Left ventricle myocardium inferior (tissue), 1 donor: ENCODE results near the gene NUAK1. TPM values are rescaled to one million over a fixed set of nuclear protein-coding genes. Genes with fewer than 3 reads are reported as not detected.

ENCODE experiments used
- DNase-seq: peaks from one replicate; pipeline ENCODE4 v3.0.0-alpha.2; 2020
- H3K27ac ChIP-seq: fragments of 200-600 bp; replicated peaks from 2 replicates; pipeline ENCODE4 v1.8.0; 2021
- H3K27me3 ChIP-seq: fragments of 200-600 bp; 2 replicates; pipeline ENCODE4 v1.8.0; 2021; ENCODE audit warnings: low read depth
- H3K36me3 ChIP-seq: fragments of 200-600 bp; 2 replicates; pipeline ENCODE4 v1.8.0; 2021
- H3K4me1 ChIP-seq: fragments of 200-600 bp; 2 replicates; pipeline ENCODE4 v1.8.0; 2021
- H3K4me3 ChIP-seq: fragments of 200-600 bp; 2 replicates; pipeline ENCODE4 v1.8.0; 2021; ENCODE audit warnings: mild to moderate bottlenecking, moderate library complexity
- H3K9me3 ChIP-seq: fragments of 200-600 bp; replicated peaks from 2 replicates; pipeline ENCODE4 v1.8.0; 2021
- CTCF ChIP-seq: fragments of 200-600 bp; IDR thresholded peaks from 2 replicates; pipeline ENCODE4 v1.8.0; 2021; ENCODE audit warnings: antibody characterized with exemption, mild to moderate bottlenecking, borderline replicate concordance
- intact Hi-C: fragments of 100-400 bp; cut with micrococcal nuclease; formaldehyde crosslinking; loops from one replicate; pipeline ENCODE4 v1.11.0; 2022
- total RNA-seq: library from RNA; stranded (reverse); fragmentation: NEBNext Ultra II Directional; extraction: Animal tissue kit (Norgen Biotek cat#: 25700); gene quantifications from one replicate; pipeline ENCODE4 v1.2.1, GENCODE V29; 2021
- donor health status: DM: no; HTN: yes; CAD: no; lungs with severe emphysema.

Gene NUAK1
- total RNA-seq, 1 donor from 2014 or later = 42.1 TPM

- intact Hi-C loops = no loop called here
- TF ChIP-seq CTCF = no peak
- no peak for DNase-seq
- no peak overlapping the region for H3K4me3 ChIP-seq
- no peak overlapping the region for H3K27ac ChIP-seq
- H3K9me3 ChIP-seq = peaks cover 21% of the 10 kb centered on the region
- no peaks in the 10 kb centered on the region for H3K36me3 ChIP-seq
- no peaks in the 10 kb centered on the region for H3K27me3 ChIP-seq
- no peaks in the 10 kb centered on the region for H3K4me1 ChIP-seq
Measured at GRCh38 chr12:106051853-106052531, 86.8 kb downstream of the NUAK1 start.

- Histone ChIP-seq H3K4me3 (no peak overlapping the region), H3K27me3 (no peaks in the 10 kb centered on the region), H3K9me3 (peaks cover under 1% of the 10 kb centered on the region), H3K4me1 (peaks cover 18% of the 10 kb centered on the region), H3K36me3 (no peaks in the 10 kb centered on the region), H3K27ac (no peak overlapping the region)
- no peak for TF ChIP-seq CTCF
- no peak for DNase-seq
- intact Hi-C loops = no loop called here
Measured at GRCh38 chr12:106049546-106049945, 89.2 kb downstream of the NUAK1 start.

GRCh38 chr12:106049105-106049504 lies 89.6 kb downstream of the NUAK1 start:
- Histone ChIP-seq H3K4me3 (no peak overlapping the region), H3K27me3 (no peaks in the 10 kb centered on the region), H3K9me3 (no peaks in the 10 kb centered on the region), H3K36me3 (no peaks in the 10 kb centered on the region), H3K4me1 (peaks cover 18% of the 10 kb centered on the region), H3K27ac (no peak overlapping the region)
- no peak for TF ChIP-seq CTCF
- DNase-seq = no peak
- intact Hi-C loops = no loop called here

GRCh38 chr12:106048676-106049075 lies 90.1 kb downstream of the NUAK1 start:
- DNase-seq = no peak
- H3K4me1 ChIP-seq = peaks cover 18% of the 10 kb centered on the region
- intact Hi-C loops = no loop called here
- no peaks in the 10 kb centered on the region for H3K36me3 ChIP-seq
- no peak overlapping the region for H3K27ac ChIP-seq
- H3K9me3 ChIP-seq = no peaks in the 10 kb centered on the region
- no peak overlapping the region for H3K4me3 ChIP-seq
- no peaks in the 10 kb centered on the region for H3K27me3 ChIP-seq
- TF ChIP-seq CTCF = no peak

- intact Hi-C loops = no loop called here
- TF ChIP-seq CTCF = no peak
- no peak for DNase-seq
- H3K9me3 ChIP-seq = no peaks in the 10 kb centered on the region
- no peaks in the 10 kb centered on the region for H3K36me3 ChIP-seq
- no peaks in the 10 kb centered on the region for H3K27me3 ChIP-seq
- no peak overlapping the region for H3K4me3 ChIP-seq
- peaks cover 18% of the 10 kb centered on the region for H3K4me1 ChIP-seq
- H3K27ac ChIP-seq = no peak overlapping the region
Measured at GRCh38 chr12:106048016-106048415, 90.7 kb downstream of the NUAK1 start.
